Left lung (tissue), 10 donors: ENCODE results near the gene SKIDA1. TPM values are rescaled to one million over a fixed set of nuclear protein-coding genes. Genes with fewer than 3 reads are reported as not detected.

Source experiments
- ATAC-seq: fragments of 200-7000 bp; cut with Tn5 transposase; one replicate; pipeline ENCODE4 v1.9.1; 2020; ENCODE audit warnings: moderate library complexity
- DNase-seq, 4 donors: peaks; one replicate each; pipeline ENCODE4 v3.0.0-alpha.2; 2013 to 2020
- H3K27ac ChIP-seq, 2 donors: fragments of 200-600 bp; sonication (generic) in 1 of 2; one replicate each; pipeline versions ENCODE4 v1.5.0 to v1.8.0; 2020 to 2021
- H3K27me3 ChIP-seq, 2 donors: fragments of 200-600 bp; sonication (generic) in 1 of 2; one replicate each; pipeline versions ENCODE4 v1.5.0 to v1.8.0; 2020 to 2021
- H3K36me3 ChIP-seq, 2 donors: fragments of 200-600 bp; sonication (generic) in 1 of 2; one replicate each; pipeline versions ENCODE4 v1.5.0 to v1.8.0; 2020 to 2021
- H3K4me1 ChIP-seq, 2 donors: fragments of 200-600 bp; one replicate each; pipeline ENCODE4 v1.8.0; 2021
- H3K4me3 ChIP-seq, 2 donors: fragments of 200-600 bp; sonication (generic) in 1 of 2; one replicate each; pipeline versions ENCODE4 v1.5.0 to v1.8.0; 2020 to 2021; ENCODE audit warnings: mild to moderate bottlenecking in 1 of 2
- H3K9me3 ChIP-seq, 2 donors: fragments of 200-600 bp; sonication (generic) in 1 of 2; one replicate each; pipeline versions ENCODE4 v1.5.0 to v1.8.0; 2020 to 2021
- CTCF ChIP-seq, 2 donors: fragments of 200-600 bp; sonication (generic) in 1 of 2; IDR thresholded peaks; one replicate each; pipeline versions ENCODE4 v1.5.0 to v1.8.0; 2021; ENCODE audit warnings: antibody characterized with exemption in 2 of 2
- intact Hi-C, 2 donors: fragments of 100-400 bp; cut with DNase I; formaldehyde crosslinking; loops; one replicate each; pipeline versions ENCODE4 v1.11.2 to v1.14.2; 2022
- polyA plus RNA-seq, 6 donors: library from polyadenylated mRNA; unstranded; fragments of 120-200 nt; gene quantifications; one replicate each; pipeline ENCODE4 v1.2.1, GENCODE V29; 2013; ENCODE audit not compliant: insufficient read length in 6 of 6
- total RNA-seq, 2 donors: library from RNA; stranded (reverse); fragmentation: NEBNext Ultra II Directional; extraction: Animal tissue kit (Norgen Biotek cat#: 25700); gene quantifications; one replicate each; pipeline ENCODE4 v1.2.1, GENCODE V29; 2021
- donor health status: DM: no; HTN: yes; CAD: no.
- donor health status: DM: no; HTN: no; CAD: no.

The SKIDA1 gene
- total and polyA plus RNA-seq, 8 donors, result 1.2 to 6.2 (median 4.9) TPM

GRCh38 chr10:21501091-21501490, 24.4 kb downstream of the SKIDA1 start:
- no peak overlapping the region for H3K4me3 ChIP-seq
- H3K4me1 ChIP-seq, result peaks cover 0 to 27% of the 10 kb centered on the region in 2 donors
- ATAC-seq (no peak), DNase-seq (no peak)
- peaks cover 9 to 48% of the 10 kb centered on the region in 2 donors for H3K27me3 ChIP-seq
- intact Hi-C loops, result no loop called here
- H3K36me3 ChIP-seq, result no peaks in the 10 kb centered on the region
- no peak overlapping the region for H3K27ac ChIP-seq
- no peaks in the 10 kb centered on the region for H3K9me3 ChIP-seq
- TF ChIP-seq CTCF (IDR thresholded peaks at IDR 0.05), result no peak

- Histone ChIP-seq H3K27me3 (peaks cover 9 to 51% of the 10 kb centered on the region in 2 donors), H3K4me3 (peak overlapping the region in 1 of 2 donors; percentile 8), H3K27ac (no peak overlapping the region), H3K36me3 (no peaks in the 10 kb centered on the region), H3K4me1 (peaks cover 0 to 32% of the 10 kb centered on the region in 2 donors), H3K9me3 (no peaks in the 10 kb centered on the region)
- DNase-seq (no peak), ATAC-seq (no peak)
- no peak for TF ChIP-seq CTCF (IDR thresholded peaks at IDR 0.05)
- intact Hi-C loops, result no loop called here
Measured at GRCh38 chr10:21500578-21500910, 24.9 kb downstream of the SKIDA1 start.

- H3K27me3 ChIP-seq, result peaks cover 9 to 57% of the 10 kb centered on the region in 2 donors
- H3K9me3 ChIP-seq, result no peaks in the 10 kb centered on the region
- H3K4me1 ChIP-seq, result peaks cover 0 to 38% of the 10 kb centered on the region in 2 donors
- intact Hi-C loops, result loop anchor here in 1 of 2 donors (10.0 kb wide), 2 partner anchors 215 to 1495 kb away; no protein-coding TSS in a partner anchor
- peak in 1 of 4 donors; percentile 82 for DNase-seq
- H3K36me3 ChIP-seq, result no peaks in the 10 kb centered on the region
- peak overlapping the region in 1 of 2 donors; percentile 8 for H3K4me3 ChIP-seq
- H3K27ac ChIP-seq, result no peak overlapping the region
- TF ChIP-seq CTCF (IDR thresholded peaks at IDR 0.05), result no peak
- no peak for ATAC-seq
Measured at GRCh38 chr10:21499701-21500577, 25.5 kb downstream of the SKIDA1 start.

GRCh38 chr10:21498986-21499385, 26.5 kb downstream of the SKIDA1 start:
- Histone ChIP-seq H3K27me3 (peaks cover 9 to 67% of the 10 kb centered on the region in 2 donors), H3K4me3 (no peak overlapping the region), H3K36me3 (no peaks in the 10 kb centered on the region), H3K9me3 (no peaks in the 10 kb centered on the region), H3K4me1 (peaks cover 0 to 48% of the 10 kb centered on the region in 2 donors), H3K27ac (no peak overlapping the region)
- ATAC-seq, result no peak
- intact Hi-C loops, result loop anchor here in 1 of 2 donors (10.0 kb wide), 2 partner anchors 214 to 1496 kb away; no protein-coding TSS in a partner anchor
- DNase-seq, result no peak
- TF ChIP-seq CTCF (IDR thresholded peaks at IDR 0.05), result no peak

- H3K9me3 ChIP-seq, result no peaks in the 10 kb centered on the region
- H3K27ac ChIP-seq, result no peak overlapping the region
- peaks cover 9 to 73% of the 10 kb centered on the region in 2 donors for H3K27me3 ChIP-seq
- DNase-seq (no peak), ATAC-seq (no peak)
- no peak for TF ChIP-seq CTCF (IDR thresholded peaks at IDR 0.05)
- H3K4me3 ChIP-seq, result no peak overlapping the region
- intact Hi-C loops, result loop anchor here in 1 of 2 donors (10.0 kb wide), 2 partner anchors 214 to 1496 kb away; no protein-coding TSS in a partner anchor
- no peaks in the 10 kb centered on the region for H3K36me3 ChIP-seq
- peaks cover 0 to 51% of the 10 kb centered on the region in 2 donors for H3K4me1 ChIP-seq
Measured at GRCh38 chr10:21498377-21498776, 27.1 kb downstream of the SKIDA1 start.
